B cell (primary cell): Measurements from ENCODE around the gene CLEC2L. TPM values are rescaled to one million over a fixed set of nuclear protein-coding genes. Genes with fewer than 3 reads are reported as not detected.

Source experiments
- ATAC-seq: fragments of 200-7000 bp; cut with Tn5 transposase; one replicate; pipeline ENCODE4 v1.10.0; 2021; ENCODE audit warnings: low read depth, mild to moderate bottlenecking, moderate number of reproducible peaks, moderate library complexity
- CTCF ChIA-PET: fragments of 350-600 bp; sonication (Branson Sonifier 250); formaldehyde crosslinking; loops from one replicate; lab custom pipeline; 2021; ENCODE audit warnings: antibody characterized with exemption, inconsistent platforms; lab: Charles Lee
- POLR2A ChIA-PET: fragments of 350-600 bp; sonication (Branson Sonifier 250); formaldehyde crosslinking; loops from one replicate; lab custom pipeline; 2021; ENCODE audit warnings: antibody characterized with exemption; lab: Charles Lee
- DNase-seq: peaks from one replicate; pipeline ENCODE4 v3.0.0; 2013
- H2AFZ ChIP-seq: 2 replicates; pipeline ENCODE4 v1.6.1; 2012; ENCODE audit warnings: mild to moderate bottlenecking, low read depth, low read length; ENCODE audit not compliant: insufficient read depth, poor library complexity, severe bottlenecking
- H3K27ac ChIP-seq, 2 donors: 1 replicate in 1 of 2; 2 replicates in 1 of 2; pipeline ENCODE4 v1.5.1; 2012 to 2013; ENCODE audit warnings: low read length in 2 of 2, mild to moderate bottlenecking in 2 of 2, moderate library complexity in 1 of 2
- H3K27me3 ChIP-seq, 4 experiments: fragments of 200-600 bp in 1 of 4; sonication (generic) in 1 of 4; replicated peaks in 1 of 4; 1 replicate in 2 of 4; 2 replicates in 2 of 4; pipeline versions ENCODE4 v1.6.1 to v1.7.0; 2013 to 2016; ENCODE audit warnings: low read length in 3 of 4, mild to moderate bottlenecking in 2 of 4, mixed read lengths in 1 of 4, moderate library complexity in 1 of 4; ENCODE audit not compliant: insufficient read depth in 4 of 4, control insufficient read depth in 3 of 4; ENCODE audit errors: control extremely low read depth in 1 of 4
- H3K36me3 ChIP-seq, 2 experiments: replicated peaks in 1 of 2; 1 replicate in 1 of 2; 2 replicates in 1 of 2; pipeline versions ENCODE4 v1.6.1 to v1.7.1; 2013; ENCODE audit warnings: low read length in 1 of 2; ENCODE audit not compliant: insufficient read depth in 2 of 2, control insufficient read depth in 1 of 2; ENCODE audit errors: control extremely low read depth in 1 of 2, extremely low read depth in 1 of 2
- H3K4me1 ChIP-seq, 2 donors: fragments of 200-600 bp in 1 of 2; sonication (generic) in 1 of 2; 1 replicate in 1 of 2; 2 replicates in 1 of 2; pipeline versions ENCODE4 v1.5.1 to v1.6.1; 2013 to 2017; ENCODE audit warnings: low read length in 2 of 2; ENCODE audit not compliant: control insufficient read depth in 2 of 2, insufficient read depth in 2 of 2
- H3K4me2 ChIP-seq: replicated peaks from 2 replicates; pipeline ENCODE3; 2012; ENCODE audit warnings: mild to moderate bottlenecking, low read depth, low read length; ENCODE audit not compliant: poor library complexity, severe bottlenecking
- H3K4me3 ChIP-seq, 5 experiments: fragments of 200-600 bp in 1 of 5; sonication (generic) in 1 of 5; 1 replicate in 3 of 5; 2 replicates in 2 of 5; pipeline versions ENCODE4 v1.5.1 to v1.7.0; 2011 to 2016; ENCODE audit warnings: low read length in 4 of 5, mild to moderate bottlenecking in 4 of 5, low read depth in 2 of 5, control low read depth in 1 of 5, moderate library complexity in 1 of 5; ENCODE audit not compliant: insufficient read depth in 1 of 5; ENCODE audit errors: control extremely low read depth in 1 of 5, extremely low read depth in 1 of 5
- H3K79me2 ChIP-seq: fragments of 200-600 bp; sonication (generic); one replicate; pipeline ENCODE4 v1.6.0; 2016; ENCODE audit warnings: low read length; ENCODE audit not compliant: control insufficient read depth, insufficient read depth
- H3K9ac ChIP-seq: fragments of 200-600 bp; sonication (generic); 2 replicates; pipeline ENCODE4 v1.6.1; 2017; ENCODE audit warnings: mild to moderate bottlenecking, low read length, moderate library complexity
- H3K9me3 ChIP-seq, 3 donors: one replicate each; pipeline versions ENCODE4 v1.6.1 to v1.7.1; 2013; ENCODE audit warnings: low read length in 2 of 3; ENCODE audit not compliant: control insufficient read depth in 2 of 3, insufficient read depth in 1 of 3; ENCODE audit errors: control extremely low read depth in 1 of 3
- H4K20me1 ChIP-seq: 2 replicates; pipeline ENCODE4 v1.6.0; 2012; ENCODE audit warnings: mild to moderate bottlenecking, low read length; ENCODE audit not compliant: insufficient read depth, control insufficient read depth, poor library complexity, severe bottlenecking
- H3K27ac Mint-ChIP-seq: one replicate; pipeline ENCODE4 v1.8.0; 2021; ENCODE audit warnings: mixed read lengths
- H3K27me3 Mint-ChIP-seq: one replicate; pipeline ENCODE4 v1.8.0; 2021; ENCODE audit warnings: mixed read lengths
- H3K4me1 Mint-ChIP-seq: one replicate; pipeline ENCODE4 v1.8.0; 2021; ENCODE audit warnings: mixed read lengths
- H3K4me3 Mint-ChIP-seq: one replicate; pipeline ENCODE4 v1.8.0; 2021; ENCODE audit warnings: mixed read lengths
- H3K9me3 Mint-ChIP-seq: one replicate; pipeline ENCODE4 v1.8.0; 2022; ENCODE audit warnings: mixed read lengths; ENCODE audit not compliant: insufficient read depth
- CTCF ChIP-seq: fragments of 200-600 bp; IDR thresholded peaks from one replicate; pipeline ENCODE4 v1.8.0; 2022; ENCODE audit warnings: antibody characterized with exemption, mild to moderate bottlenecking
- EZH2 ChIP-seq: IDR thresholded peaks from 2 replicates; pipeline ENCODE4 v1.6.1; 2012; ENCODE audit warnings: borderline replicate concordance, low read depth, mild to moderate bottlenecking, moderate library complexity, low read length; ENCODE audit not compliant: insufficient read depth, poor library complexity, severe bottlenecking
- WGBS: methylation state at CpG from one replicate; pipeline ENCODE4 v1.1.5; 2013; ENCODE audit warnings: missing lambda C conversion rate; ENCODE audit not compliant: insufficient coverage; 5-methylcytosine and 5-hydroxymethylcytosine counted together
- intact Hi-C: fragments of 100-400 bp; cut with micrococcal nuclease; formaldehyde crosslinking; loops from one replicate; pipeline ENCODE4 v1.10.0; 2022
- polyA plus RNA-seq: library from polyadenylated mRNA; depleted of rRNA; stranded (reverse); fragments of >200 nt; gene quantifications from 2 replicates; pipeline ENCODE4 v1.2.3, GENCODE V29; 2012
- total RNA-seq, 2 donors: library from RNA; stranded (reverse); fragments of 120-200 nt in 1 of 2; gene quantifications; 1 replicate in 1 of 2; 2 replicates in 1 of 2; pipeline versions ENCODE4 v1.2.3 to v1.2.4, GENCODE V29; 2013 to 2022

Gene CLEC2L
- total and polyA plus RNA-seq, 2 donors (not counting 1 experiment from before 2014, with no cell fraction given), result not detected

- DNase-seq (no peak), ATAC-seq (no peak)
- ChIA-PET POLR2A (no interaction called here), CTCF (interaction anchor here (2.3 kb wide), 1 partner anchor 10 kb away, joined by 9 read pairs; no protein-coding TSS in a partner anchor)
- Histone ChIP-seq H3K27ac (no peak overlapping the region), H3K9ac (no peak overlapping the region), H3K36me3 (no peaks in the 10 kb centered on the region), H3K9me3 (peaks cover 0 to 14% (median 0%) of the 10 kb centered on the region in 3 donors), H3K4me2 (no peak overlapping the region), H4K20me1 (no peaks in the 10 kb centered on the region), H2AFZ (no peak overlapping the region), H3K4me1 (peaks cover 5 to 6% of the 10 kb centered on the region in 2 donors), H3K79me2 (no peaks in the 10 kb centered on the region), H3K27me3 (peaks cover 0 to 11% (median 0%) of the 10 kb centered on the region in 4 experiments), H3K4me3 (no peak overlapping the region)
- TF ChIP-seq EZH2 (no peak), CTCF (no peak)
- H3K4me3 Mint-ChIP-seq, result no peak overlapping the region
- intact Hi-C loops, result no loop called here
- peaks cover 20% of the 10 kb centered on the region for H3K27me3 Mint-ChIP-seq
- no peak overlapping the region for H3K27ac Mint-ChIP-seq
- no CpG with 5 or more reads among the region's 5 CpGs for WGBS
- peaks cover 8% of the 10 kb centered on the region for H3K4me1 Mint-ChIP-seq
- peaks cover 9% of the 10 kb centered on the region for H3K9me3 Mint-ChIP-seq
These were observed 33.4 kb upstream of the CLEC2L start for GRCh38 chr7:139490130-139490529.

DNA sequence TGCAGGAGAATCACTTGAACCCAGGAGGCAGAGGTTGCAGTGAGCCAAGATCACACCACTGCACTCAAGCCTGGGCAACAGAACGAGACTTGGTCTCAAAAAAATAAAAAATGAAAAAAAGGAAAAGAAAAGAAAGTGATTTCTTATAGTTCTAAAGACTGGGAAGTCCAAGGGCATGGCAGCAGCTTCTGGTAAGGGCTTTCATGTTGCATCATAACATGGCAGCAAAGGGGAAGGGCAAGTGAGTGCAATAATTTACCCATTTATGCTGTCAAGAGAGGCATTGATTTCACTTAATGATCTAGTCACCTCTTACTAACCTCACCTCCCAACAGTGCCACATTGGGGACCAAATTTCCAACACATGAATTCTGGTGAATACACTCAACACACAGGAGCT lies 31.2 kb upstream of the CLEC2L start:
- DNase-seq, result no peak
- no peak overlapping the region for H3K4me3 Mint-ChIP-seq
- no peak overlapping the region for H3K9ac ChIP-seq
- no peak for TF ChIP-seq EZH2
- no peak for TF ChIP-seq CTCF
- no peak overlapping the region for H3K27ac Mint-ChIP-seq
- H4K20me1 ChIP-seq, result no peaks in the 10 kb centered on the region
- H2AFZ ChIP-seq, result no peak overlapping the region
- peaks cover 23% of the 10 kb centered on the region for H3K4me1 Mint-ChIP-seq
- no peak for ATAC-seq
- H3K4me2 ChIP-seq, result no peak overlapping the region
- peaks cover 9% of the 10 kb centered on the region for H3K9me3 Mint-ChIP-seq
- peaks cover 11 to 15% of the 10 kb centered on the region in 2 donors for H3K4me1 ChIP-seq
- WGBS, result 100% methylated on average over 1 of the region's 1 CpG
- H3K27me3 Mint-ChIP-seq, result peaks cover 6% of the 10 kb centered on the region
- H3K27ac ChIP-seq, result no peak overlapping the region
- peaks cover 0 to 3% (median 0%) of the 10 kb centered on the region in 4 experiments for H3K27me3 ChIP-seq
- no peaks in the 10 kb centered on the region for H3K79me2 ChIP-seq
- H3K36me3 ChIP-seq, result no peaks in the 10 kb centered on the region
- peaks cover 0 to 14% (median 0%) of the 10 kb centered on the region in 3 donors for H3K9me3 ChIP-seq
- POLR2A ChIA-PET, result no interaction called here
- CTCF ChIA-PET, result no interaction called here
- no peak overlapping the region for H3K4me3 ChIP-seq
- intact Hi-C loops, result no loop called here
